Activated T-helper 1 cell treated with anti-CD3 and anti-CD28 coated beads, Interleukin-12 subunit alpha, Interleukin-12 subunit beta, Interleukin-2, Interleukin-4 antibody, amounts not matched to agents 30 ng/mL and 10 ng/mL and 1 ng/mL, durations not matched to agents 14 hours and 24 hours and 36 hours (primary cell): Measurements from ENCODE around the gene PRKG1. TPM values are rescaled to one million over a fixed set of nuclear protein-coding genes. Genes with fewer than 3 reads are reported as not detected.

Source experiments
- DNase-seq: peaks from one replicate; pipeline ENCODE4 v3.0.0; 2021; ENCODE audit warnings: low spot score
- H3K27ac Mint-ChIP-seq: one replicate; pipeline ENCODE4 v1.8.0; 2021; ENCODE audit warnings: mild to moderate bottlenecking, mixed read lengths
- H3K27me3 Mint-ChIP-seq: one replicate; pipeline ENCODE4 v1.8.0; 2022; ENCODE audit warnings: mild to moderate bottlenecking, moderate library complexity, mixed read lengths; ENCODE audit not compliant: insufficient read depth
- H3K36me3 Mint-ChIP-seq: one replicate; pipeline ENCODE4 v1.8.0; 2021; ENCODE audit warnings: low read depth, mixed read lengths
- H3K4me1 Mint-ChIP-seq: one replicate; pipeline ENCODE4 v1.8.0; 2021; ENCODE audit warnings: low read depth, mixed read lengths
- H3K4me3 Mint-ChIP-seq: one replicate; pipeline ENCODE4 v1.8.0; 2021; ENCODE audit warnings: mild to moderate bottlenecking, moderate library complexity, mixed read lengths
- H3K9me3 Mint-ChIP-seq: one replicate; pipeline ENCODE4 v1.8.0; 2021; ENCODE audit warnings: mixed read lengths
- intact Hi-C: fragments of 100-400 bp; cut with micrococcal nuclease; formaldehyde crosslinking; loops from one replicate; pipeline ENCODE4 v1.15.1; 2024
- total RNA-seq: library from RNA; stranded (reverse); gene quantifications from 2 replicates; pipeline ENCODE4 v1.2.3, GENCODE V29; 2022

The PRKG1 gene
- total RNA-seq, 1 donor from 2014 or later = not detected

GRCh38 chr10:51640120-51640819 is 566.0 kb downstream of the PRKG1 start:
- Mint-ChIP-seq H3K36me3 (no peaks in the 10 kb centered on the region), H3K27me3 (peaks cover 5% of the 10 kb centered on the region), H3K27ac (no peak overlapping the region), H3K9me3 (no peaks in the 10 kb centered on the region), H3K4me3 (no peak overlapping the region), H3K4me1 (no peaks in the 10 kb centered on the region)
- intact Hi-C loops = no loop called here
- DNase-seq = no peak

GRCh38 chr10:51642581-51642980 is 568.3 kb downstream of the PRKG1 start:
- intact Hi-C loops = no loop called here
- Mint-ChIP-seq H3K4me1 (no peaks in the 10 kb centered on the region), H3K4me3 (no peak overlapping the region), H3K27ac (no peak overlapping the region), H3K36me3 (no peaks in the 10 kb centered on the region), H3K9me3 (no peaks in the 10 kb centered on the region), H3K27me3 (peaks cover 8% of the 10 kb centered on the region)
- no peak for DNase-seq

DNA sequence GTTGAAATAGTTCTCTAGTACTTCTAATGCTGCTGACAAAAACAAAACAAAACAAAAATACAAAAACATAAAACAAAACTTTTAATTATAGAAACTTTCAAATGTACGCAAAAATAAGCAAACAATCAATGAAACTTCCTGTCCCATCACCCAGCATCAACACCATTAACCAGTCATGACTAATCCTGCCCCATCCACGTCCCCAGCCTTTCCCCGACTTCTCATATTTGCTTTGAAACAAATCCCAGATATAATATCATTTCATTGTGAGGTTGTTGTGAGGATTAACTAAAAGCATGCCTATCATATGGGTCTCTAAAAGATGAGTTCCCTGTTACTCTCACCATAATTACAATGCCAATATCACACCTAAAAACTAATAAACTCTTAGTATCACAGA is 569.4 kb downstream of the PRKG1 start:
- no peaks in the 10 kb centered on the region for H3K36me3 Mint-ChIP-seq
- H3K9me3 Mint-ChIP-seq = no peaks in the 10 kb centered on the region
- intact Hi-C loops = no loop called here
- H3K27ac Mint-ChIP-seq = no peak overlapping the region
- DNase-seq = no peak
- H3K4me3 Mint-ChIP-seq = no peak overlapping the region
- H3K4me1 Mint-ChIP-seq = no peaks in the 10 kb centered on the region
- peaks cover 8% of the 10 kb centered on the region for H3K27me3 Mint-ChIP-seq

DNA sequence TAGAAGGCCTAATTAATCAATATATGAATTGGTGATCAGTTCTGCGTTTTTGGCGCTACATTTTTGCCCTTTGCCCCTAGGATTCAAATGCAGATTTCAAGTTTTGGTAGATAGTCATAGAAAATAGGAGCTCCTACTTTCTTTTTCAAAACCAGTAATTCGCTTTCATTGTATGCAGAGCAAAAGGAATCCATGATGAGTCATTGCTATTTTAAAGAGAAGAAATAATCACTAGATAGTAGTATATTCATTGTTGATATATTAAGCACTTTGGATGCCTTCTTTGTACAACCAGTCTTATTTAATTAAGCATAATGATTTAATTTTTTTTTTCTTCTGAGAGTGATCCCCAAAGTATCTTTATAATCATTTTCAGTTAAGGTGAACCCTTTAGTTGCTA is 574.8 kb downstream of the PRKG1 start:
- intact Hi-C loops = no loop called here
- H3K27ac Mint-ChIP-seq = no peak overlapping the region
- H3K27me3 Mint-ChIP-seq = peaks cover 5% of the 10 kb centered on the region
- no peak overlapping the region for H3K4me3 Mint-ChIP-seq
- H3K4me1 Mint-ChIP-seq = no peaks in the 10 kb centered on the region
- no peaks in the 10 kb centered on the region for H3K36me3 Mint-ChIP-seq
- no peak for DNase-seq
- H3K9me3 Mint-ChIP-seq = no peaks in the 10 kb centered on the region

- no peak for DNase-seq
- Mint-ChIP-seq H3K4me1 (no peaks in the 10 kb centered on the region), H3K9me3 (no peaks in the 10 kb centered on the region), H3K4me3 (no peak overlapping the region), H3K27ac (no peak overlapping the region), H3K27me3 (peaks cover 7% of the 10 kb centered on the region), H3K36me3 (no peaks in the 10 kb centered on the region)
- intact Hi-C loops = no loop called here
Measured at GRCh38 chr10:51651063-51651462, 576.8 kb downstream of the PRKG1 start.

- Mint-ChIP-seq H3K36me3 (no peaks in the 10 kb centered on the region), H3K27me3 (peaks cover 4% of the 10 kb centered on the region), H3K4me1 (no peaks in the 10 kb centered on the region), H3K9me3 (no peaks in the 10 kb centered on the region), H3K27ac (no peak overlapping the region), H3K4me3 (no peak overlapping the region)
- intact Hi-C loops = no loop called here
- DNase-seq = no peak
Measured at GRCh38 chr10:51653025-51653424, 578.7 kb downstream of the PRKG1 start.

GRCh38 chr10:51654918-51655317 is 580.6 kb downstream of the PRKG1 start:
- Mint-ChIP-seq H3K4me3 (no peak overlapping the region), H3K9me3 (no peaks in the 10 kb centered on the region), H3K36me3 (no peaks in the 10 kb centered on the region), H3K27ac (no peak overlapping the region), H3K4me1 (no peaks in the 10 kb centered on the region), H3K27me3 (peaks cover 5% of the 10 kb centered on the region)
- no peak for DNase-seq
- intact Hi-C loops = no loop called here

DNA sequence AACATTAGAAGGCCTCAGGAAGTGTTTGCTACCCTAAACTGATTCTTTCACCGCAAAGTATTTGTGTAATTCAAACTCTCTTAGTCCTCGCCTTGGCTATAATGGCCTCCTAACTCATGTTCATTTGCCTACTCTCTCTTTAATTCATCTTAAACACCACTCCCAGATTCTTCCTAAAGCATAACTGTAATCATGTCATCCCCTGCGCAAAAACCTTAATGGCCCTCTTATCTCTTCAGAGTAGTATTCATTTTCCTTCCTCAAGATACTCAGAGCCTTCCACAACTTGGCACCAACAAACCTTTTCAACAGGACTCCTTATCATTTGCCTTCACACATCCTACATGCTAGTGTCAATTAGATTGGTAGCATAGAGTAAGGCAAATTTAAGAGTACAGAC is 582.2 kb downstream of the PRKG1 start:
- no peak overlapping the region for H3K27ac Mint-ChIP-seq
- H3K27me3 Mint-ChIP-seq = peaks cover 6% of the 10 kb centered on the region
- H3K4me3 Mint-ChIP-seq = no peak overlapping the region
- intact Hi-C loops = no loop called here
- DNase-seq = no peak
- H3K4me1 Mint-ChIP-seq = no peaks in the 10 kb centered on the region
- H3K9me3 Mint-ChIP-seq = no peaks in the 10 kb centered on the region
- no peaks in the 10 kb centered on the region for H3K36me3 Mint-ChIP-seq

DNA sequence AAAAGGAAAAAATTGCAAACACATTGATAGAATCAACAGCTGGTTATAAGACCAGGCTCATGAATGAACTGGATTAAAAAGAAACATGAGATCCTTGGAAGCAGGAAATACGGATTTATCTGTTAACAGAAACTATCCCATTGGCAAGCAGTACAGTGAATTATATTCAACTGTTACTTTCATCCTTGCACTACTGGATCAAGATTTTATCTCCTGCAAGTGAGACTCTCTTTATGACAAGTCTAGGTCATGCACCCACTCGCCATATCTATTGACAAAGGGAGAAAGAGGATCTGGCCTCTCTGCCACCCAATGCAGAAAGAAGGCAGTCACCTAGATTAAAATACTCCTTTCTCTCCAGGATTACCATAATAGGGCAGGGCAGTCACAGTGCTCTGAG is 583.7 kb downstream of the PRKG1 start:
- no peak overlapping the region for H3K4me3 Mint-ChIP-seq
- H3K27me3 Mint-ChIP-seq = peaks cover 14% of the 10 kb centered on the region
- no peaks in the 10 kb centered on the region for H3K9me3 Mint-ChIP-seq
- intact Hi-C loops = no loop called here
- H3K36me3 Mint-ChIP-seq = no peaks in the 10 kb centered on the region
- H3K4me1 Mint-ChIP-seq = no peaks in the 10 kb centered on the region
- H3K27ac Mint-ChIP-seq = no peak overlapping the region
- DNase-seq = no peak

DNA sequence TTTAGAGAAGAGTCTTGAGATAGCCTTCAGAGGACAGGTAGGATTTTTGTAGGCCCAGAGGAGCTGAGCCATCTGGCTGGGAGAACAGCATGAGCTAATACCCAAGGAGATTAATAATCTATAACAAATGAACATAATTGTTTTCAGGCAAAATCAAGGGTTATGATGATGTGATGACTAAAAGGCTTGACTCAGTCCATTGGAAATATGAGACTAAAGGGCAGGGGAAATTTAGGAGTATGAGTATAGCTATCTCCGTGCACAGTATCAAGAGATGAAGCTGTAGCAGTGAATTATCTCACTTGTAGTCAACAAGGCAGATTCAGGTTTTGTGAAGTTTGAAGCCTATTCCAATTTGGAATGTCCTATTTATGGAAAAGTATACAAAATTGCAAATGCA is 585.1 kb downstream of the PRKG1 start:
- DNase-seq = no peak
- H3K27me3 Mint-ChIP-seq = peaks cover 12% of the 10 kb centered on the region
- no peak overlapping the region for H3K27ac Mint-ChIP-seq
- no peaks in the 10 kb centered on the region for H3K9me3 Mint-ChIP-seq
- H3K4me3 Mint-ChIP-seq = no peak overlapping the region
- H3K36me3 Mint-ChIP-seq = no peaks in the 10 kb centered on the region
- H3K4me1 Mint-ChIP-seq = no peaks in the 10 kb centered on the region
- intact Hi-C loops = no loop called here

GRCh38 chr10:51663086-51663485 is 588.8 kb downstream of the PRKG1 start:
- peaks cover 23% of the 10 kb centered on the region for H3K27me3 Mint-ChIP-seq
- no peaks in the 10 kb centered on the region for H3K4me1 Mint-ChIP-seq
- no peak overlapping the region for H3K27ac Mint-ChIP-seq
- intact Hi-C loops = loop anchor here (10.0 kb wide), 1 partner anchor 292 kb away; no protein-coding TSS in a partner anchor
- H3K9me3 Mint-ChIP-seq = no peaks in the 10 kb centered on the region
- no peak for DNase-seq
- no peaks in the 10 kb centered on the region for H3K36me3 Mint-ChIP-seq
- H3K4me3 Mint-ChIP-seq = no peak overlapping the region

GRCh38 chr10:51666456-51666855 is 592.2 kb downstream of the PRKG1 start:
- Mint-ChIP-seq H3K27me3 (peaks cover 27% of the 10 kb centered on the region), H3K9me3 (no peaks in the 10 kb centered on the region), H3K27ac (no peak overlapping the region), H3K36me3 (no peaks in the 10 kb centered on the region), H3K4me3 (no peak overlapping the region), H3K4me1 (no peaks in the 10 kb centered on the region)
- intact Hi-C loops = loop anchor here (10.0 kb wide), 1 partner anchor 288 kb away; no protein-coding TSS in a partner anchor
- no peak for DNase-seq

- Mint-ChIP-seq H3K9me3 (no peaks in the 10 kb centered on the region), H3K4me3 (no peak overlapping the region), H3K36me3 (no peaks in the 10 kb centered on the region), H3K27me3 (peaks cover 23% of the 10 kb centered on the region), H3K4me1 (no peaks in the 10 kb centered on the region), H3K27ac (no peak overlapping the region)
- no peak for DNase-seq
- intact Hi-C loops = loop anchor here (10.0 kb wide), 1 partner anchor 287 kb away; no protein-coding TSS in a partner anchor
Measured at GRCh38 chr10:51667678-51668335, 593.5 kb downstream of the PRKG1 start.
